GM20431 (cell line): ENCODE results near the gene RACGAP1.
"Not testable (repeated sequence)": the region's sequence is repeated elsewhere in the genome, so short reads cannot be mapped to it uniquely, and the experiment has no call there.

Source experiments
- in situ Hi-C: fragments of 300-500 bp; cut with MseI, MboI; formaldehyde crosslinking; loops from one replicate; pipeline ENCODE4 v1.15.0; 2020; ENCODE audit warnings: low sequenced_read_pairs; ENCODE audit not compliant: unreplicated experiment

RACGAP1 gene

GRCh38 chr12:50004696-50005095 lies 20.6 kb downstream of the RACGAP1 start:
- in situ Hi-C loops: no loop called here

- in situ Hi-C loops: no loop called here
Observed at GRCh38 chr12:50003595-50003994, 21.7 kb downstream of the RACGAP1 start.

GRCh38 chr12:49998453-49998852 lies 26.8 kb downstream of the RACGAP1 start:
- in situ Hi-C loops: no loop called here

GRCh38 chr12:49990273-49990672 lies 35.0 kb downstream of the RACGAP1 start:
- in situ Hi-C loops: no loop called here

- in situ Hi-C loops: not testable (repeated sequence)
Observed at GRCh38 chr12:49989400-49989799, 35.9 kb downstream of the RACGAP1 start.

- in situ Hi-C loops: no loop called here
Observed at GRCh38 chr12:49987625-49988303, 37.5 kb downstream of the RACGAP1 start.

GRCh38 chr12:49986476-49986875 lies 38.8 kb downstream of the RACGAP1 start:
- in situ Hi-C loops: not testable (repeated sequence)

- in situ Hi-C loops: no loop called here
Observed at GRCh38 chr12:49985981-49986380, 39.3 kb downstream of the RACGAP1 start.

GRCh38 chr12:49984476-49985359 lies 40.6 kb downstream of the RACGAP1 start:
- in situ Hi-C loops: no loop called here

- in situ Hi-C loops: no loop called here
Observed at GRCh38 chr12:49983892-49984291, 41.4 kb downstream of the RACGAP1 start.

- in situ Hi-C loops: no loop called here
Observed at GRCh38 chr12:49982246-49983087, 42.8 kb downstream of the RACGAP1 start.

GRCh38 chr12:49980501-49981349 lies 44.6 kb downstream of the RACGAP1 start:
- in situ Hi-C loops: no loop called here

- in situ Hi-C loops: loop anchor here (10.0 kb wide), 1 partner anchor 75 kb away; the partner anchor contains the start of gene ASIC1
Observed at GRCh38 chr12:49979791-49980190, 45.5 kb downstream of the RACGAP1 start.

GRCh38 chr12:49979016-49979586 lies 46.2 kb downstream of the RACGAP1 start:
- in situ Hi-C loops: loop anchor here (10.0 kb wide), 1 partner anchor 76 kb away; the partner anchor contains the start of gene ASIC1

- in situ Hi-C loops: loop anchor here (10.0 kb wide), 1 partner anchor 77 kb away; the partner anchor contains the start of gene ASIC1
Observed at GRCh38 chr12:49978125-49978524, 47.2 kb downstream of the RACGAP1 start.

GRCh38 chr12:49976557-49976956 lies 48.7 kb downstream of the RACGAP1 start:
- in situ Hi-C loops: loop anchor here (10.0 kb wide), 1 partner anchor 78 kb away; the partner anchor contains the start of gene ASIC1

- in situ Hi-C loops: loop anchor here (10.0 kb wide), 1 partner anchor 79 kb away; the partner anchor contains the start of gene ASIC1
Observed at GRCh38 chr12:49975318-49975761, 50.0 kb downstream of the RACGAP1 start.

- in situ Hi-C loops: loop anchor here (10.0 kb wide), 1 partner anchor 80 kb away; the partner anchor contains the start of gene ASIC1
Observed at GRCh38 chr12:49974677-49975317, 50.5 kb downstream of the RACGAP1 start.
